ENCODE measurements around the gene DAGLA. TPM values are rescaled to one million over a fixed set of nuclear protein-coding genes. Genes with fewer than 3 reads are reported as not detected.

The DAGLA gene
- total and polyA plus RNA-seq, 2 of the 13 experiments (the other 11 are each of a cell fraction or from before 2014, with no cell fraction given) = 2.6 to 3.9 TPM

DNA sequence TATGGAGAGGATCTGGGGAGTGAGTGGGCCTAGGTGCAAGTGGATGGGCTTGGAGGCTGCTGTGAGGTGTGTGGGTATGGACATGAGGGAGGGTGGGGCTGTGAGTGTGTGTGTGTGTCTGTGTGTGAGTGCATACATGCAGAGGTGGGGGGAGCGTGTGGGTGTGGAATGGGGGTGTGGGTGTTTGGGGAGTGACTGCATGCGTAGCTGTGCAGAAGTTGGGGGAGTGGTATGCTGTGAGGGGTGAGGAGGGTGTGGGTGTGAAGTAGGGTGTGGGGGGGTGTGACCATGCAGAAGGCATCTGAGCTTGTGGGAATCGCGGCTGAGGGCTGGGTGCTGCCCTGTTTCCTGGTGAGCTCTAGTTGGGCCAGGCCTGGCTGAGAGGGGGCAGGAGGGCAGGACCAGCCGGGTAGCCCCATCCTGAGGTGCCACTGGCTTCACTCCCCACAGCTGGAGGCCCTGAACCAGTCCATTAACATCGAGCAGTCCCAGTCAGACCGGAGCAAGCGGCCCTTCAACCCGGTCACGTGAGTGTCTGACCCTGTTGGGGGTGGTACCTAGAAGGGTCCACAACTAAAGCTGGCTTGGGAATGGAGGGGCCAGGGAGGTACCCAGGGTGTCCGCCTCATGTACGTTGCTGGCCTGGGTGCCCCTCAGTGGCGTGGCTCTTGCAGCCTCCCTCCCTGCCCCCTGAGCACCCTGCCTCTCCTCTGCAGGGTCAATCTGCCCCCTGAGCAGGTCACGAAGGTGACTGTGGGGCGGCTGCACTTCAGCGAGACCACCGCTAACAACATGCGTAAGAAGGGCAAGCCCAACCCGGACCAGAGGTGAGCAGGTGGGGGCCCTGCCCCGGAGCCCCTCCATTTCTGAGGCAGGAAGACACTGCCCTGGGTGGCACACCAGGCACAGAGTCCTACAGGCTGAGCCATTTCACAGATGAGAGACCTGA is 95.7 kb downstream of the DAGLA start:
- H3K4me3 ChIP-seq (replicated peaks in 1 of 3; ENCODE audit: insufficient read depth in 1 of 3, low read depth in 2 of 3, low read length in 3 of 3) = no peak overlapping the region
- no peak for DNase-seq (ENCODE audit: low spot score)
- H3K9ac ChIP-seq (ENCODE audit: insufficient read depth, low read depth, low read length) = no peak overlapping the region
- intact Hi-C loops (cut with micrococcal nuclease; ENCODE audit: unreplicated experiment) = loop anchor here (1.0 kb wide), 2 partner anchors 22 to 29 kb away; no protein-coding TSS in a partner anchor
- H3K27me3 ChIP-seq (ENCODE audit: control insufficient read depth in 1 of 2, insufficient read depth in 2 of 2, low read length in 2 of 2) = no peaks in the 10 kb centered on the region; a peak in 1 of 5 replicates
- no peak overlapping the region for H3K4me2 ChIP-seq (ENCODE audit: low read depth, low read length)
- no peaks in the 10 kb centered on the region for H3K79me2 ChIP-seq (ENCODE audit: insufficient read depth, low read length)
- ChIA-PET CTCF (ENCODE audit: low intra/inter-chr PET ratio, low total read pairs) (interaction anchor here (1.0 to 3.5 kb wide), 4 partner anchors 19 to 29 kb away, joined by 4 to 51 read pairs (median 22); partner anchors contain the start of gene MYRF), POLR2A (interaction anchor here (0.7 to 1.0 kb wide), 2 partner anchors 16 to 27 kb away, joined by 3 to 4 read pairs; no protein-coding TSS in a partner anchor)
- H4K20me1 ChIP-seq (ENCODE audit: insufficient read depth, low read length) = no peaks in the 10 kb centered on the region
- TF ChIP-seq PLRG1 (conservative IDR thresholded peaks at IDR 0.05) (no peak), GLI4 (CRISPR knock-in tag; IDR thresholded peaks at IDR 0.05; ENCODE audit: borderline replicate concordance) (no peak), ZNF687 (CRISPR knock-in tag; IDR thresholded peaks at IDR 0.05) (0 out of 2 replicates have a peak, but pooled peaks have one; percentile 19), ZNF605 (CRISPR knock-in tag; IDR thresholded peaks at IDR 0.05) (0 out of 2 replicates have a peak, but pooled peaks have one; percentile 31), AGO2 (optimal IDR thresholded peaks at IDR 0.05; ENCODE audit: low read depth, low read length) (peak; percentile 27), ZBTB38 (CRISPR knock-in tag; IDR thresholded peaks at IDR 0.05) (0 out of 2 replicates have a peak, but pooled peaks have one; percentile 28), ELK4 (CRISPR knock-in tag; IDR thresholded peaks at IDR 0.05; ENCODE audit: borderline replicate concordance) (no peak), ZNF629 (CRISPR knock-in tag; conservative IDR thresholded peaks at IDR 0.05) (0 out of 2 replicates have a peak, but pooled peaks have one; percentile 22)
- TF ChIP-seq, protein P1, sequence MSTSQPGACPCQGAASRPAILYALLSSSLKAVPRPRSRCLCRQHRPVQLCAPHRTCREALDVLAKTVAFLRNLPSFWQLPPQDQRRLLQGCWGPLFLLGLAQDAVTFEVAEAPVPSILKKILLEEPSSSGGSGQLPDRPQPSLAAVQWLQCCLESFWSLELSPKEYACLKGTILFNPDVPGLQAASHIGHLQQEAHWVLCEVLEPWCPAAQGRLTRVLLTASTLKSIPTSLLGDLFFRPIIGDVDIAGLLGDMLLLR (CRISPR knock-in tag; IDR thresholded peaks at IDR 0.05) = no peak
- in situ Hi-C loops (cut with HindIII; ENCODE audit: extremely low pct_ligation_motif_present, low pct_unique_long_range_greater_than_20kb) = no loop called here
- H3K36me3 ChIP-seq (replicated peaks in 1 of 2; ENCODE audit: control insufficient read depth in 1 of 2, insufficient read depth in 2 of 2, low read length in 2 of 2) = peaks cover 24 to 42% of the 10 kb centered on the region in 2 experiments; a peak in 4 of 5 replicates
- peak; percentile 3 for ATAC-seq
- BruUV-seq (replicated peaks) = no TSS peak
- no peaks in the 10 kb centered on the region for H3K9me3 ChIP-seq (ENCODE audit: low read length)
- no peak for FAIRE-seq
- H2AFZ ChIP-seq (ENCODE audit: low read length) = no peak overlapping the region
- H3K27ac ChIP-seq (ENCODE audit: extremely low read length, insufficient read depth, low read length) = no peak overlapping the region
- H3K4me1 ChIP-seq (ENCODE audit: insufficient read depth, low read length) = peaks cover 21% of the 10 kb centered on the region
- WGBS (ENCODE audit: low lambda C conversion rate) = 94% methylated on average over 10 of the region's 20 CpGs
